Immature natural killer cell (primary cell): ENCODE data around the gene SFT2D2. TPM values are rescaled to one million over a fixed set of nuclear protein-coding genes. Genes with fewer than 3 reads are reported as not detected.

ENCODE experiments used
- DNase-seq, 3 donors: peaks; one replicate each; pipeline ENCODE4 v3.0.0; 2022; ENCODE audit warnings: mixed read lengths in 1 of 3
- H3K27ac Mint-ChIP-seq, 6 donors: one replicate each; pipeline ENCODE4 v1.8.0; 2020; ENCODE audit warnings: mixed read lengths in 6 of 6, mild to moderate bottlenecking in 5 of 6, inconsistent platforms in 4 of 6, moderate library complexity in 3 of 6
- H3K27me3 Mint-ChIP-seq, 3 donors: one replicate each; pipeline ENCODE4 v1.8.0; 2020 to 2021; ENCODE audit warnings: low read depth in 3 of 3, mild to moderate bottlenecking in 3 of 3, mixed read lengths in 3 of 3, moderate library complexity in 3 of 3, inconsistent platforms in 1 of 3
- H3K36me3 Mint-ChIP-seq, 3 donors: one replicate each; pipeline ENCODE4 v1.8.0; 2020; ENCODE audit warnings: mixed read lengths in 3 of 3, inconsistent platforms in 2 of 3, mild to moderate bottlenecking in 2 of 3
- H3K4me1 Mint-ChIP-seq, 2 donors: one replicate each; pipeline ENCODE4 v1.8.0; 2020; ENCODE audit warnings: inconsistent platforms in 2 of 2, mild to moderate bottlenecking in 2 of 2, mixed read lengths in 2 of 2, moderate library complexity in 1 of 2
- H3K4me3 Mint-ChIP-seq, 5 donors: one replicate each; pipeline ENCODE4 v1.8.0; 2020; ENCODE audit warnings: mild to moderate bottlenecking in 5 of 5, mixed read lengths in 5 of 5, inconsistent platforms in 3 of 5, moderate library complexity in 3 of 5
- H3K9me3 Mint-ChIP-seq, 6 donors: one replicate each; pipeline ENCODE4 v1.8.0; 2020; ENCODE audit warnings: mild to moderate bottlenecking in 6 of 6, mixed read lengths in 6 of 6, inconsistent platforms in 4 of 6, moderate library complexity in 3 of 6
- polyA plus RNA-seq, 3 donors: library from polyadenylated mRNA; unstranded; fragments of 300-500 nt; fragmentation: Illumina TruSeq; gene quantifications; one replicate each; pipeline ENCODE4 v1.2.3, GENCODE V29; 2021

SFT2D2 gene
- polyA plus RNA-seq, 3 donors from 2014 or later: 31.1 to 72.6 (median 46.7) TPM

GRCh38 chr1:168230709-168231108, 4.9 kb downstream of the SFT2D2 start:
- Mint-ChIP-seq H3K9me3 (no peaks in the 10 kb centered on the region), H3K4me1 (peaks cover 70 to 85% of the 10 kb centered on the region in 2 donors), H3K36me3 (peaks cover 4 to 21% (median 19%) of the 10 kb centered on the region in 3 donors), H3K27ac (no peak overlapping the region), H3K27me3 (peaks cover 2 to 9% (median 3%) of the 10 kb centered on the region in 3 donors), H3K4me3 (peak overlapping the region in 1 of 5 donors; percentile 27)
- DNase-seq: no peak

- Mint-ChIP-seq H3K4me1 (peaks cover 39 to 72% of the 10 kb centered on the region in 2 donors), H3K27me3 (peaks cover 0 to 2% (median 1%) of the 10 kb centered on the region in 3 donors), H3K27ac (peak overlapping the region in 4 of 6 donors; percentile 5 to 71 (median 28)), H3K36me3 (peaks cover 16 to 55% (median 20%) of the 10 kb centered on the region in 3 donors), H3K4me3 (no peak overlapping the region), H3K9me3 (no peaks in the 10 kb centered on the region)
- peak; percentile 31 to 53 (median 47) for DNase-seq
Observed at GRCh38 chr1:168234846-168235547, 9.2 kb downstream of the SFT2D2 start.

DNA sequence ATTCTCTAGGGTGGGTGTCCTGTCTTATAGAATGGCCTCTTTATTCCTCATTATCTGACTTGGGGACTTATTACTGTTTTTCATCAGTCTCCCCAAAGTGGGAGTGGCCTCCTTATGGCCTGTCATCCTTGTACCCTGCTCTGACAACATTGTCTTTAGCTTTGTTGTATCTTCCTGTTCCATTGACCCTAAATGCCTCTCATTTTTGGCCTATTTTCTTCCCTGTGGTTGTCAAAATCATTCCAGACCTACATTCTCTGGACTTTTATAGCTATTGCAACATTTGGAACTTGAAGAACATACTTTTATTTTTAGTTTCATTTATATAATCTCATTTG, 9.7 kb downstream of the SFT2D2 start:
- Mint-ChIP-seq H3K27me3 (peaks cover 0 to 2% (median 1%) of the 10 kb centered on the region in 3 donors), H3K27ac (peak overlapping the region in 4 of 6 donors; percentile 5 to 64 (median 36)), H3K9me3 (no peaks in the 10 kb centered on the region), H3K4me1 (peaks cover 36 to 70% of the 10 kb centered on the region in 2 donors), H3K36me3 (peaks cover 20 to 61% (median 23%) of the 10 kb centered on the region in 3 donors), H3K4me3 (no peak overlapping the region)
- no peak for DNase-seq

- H3K27me3 Mint-ChIP-seq: peaks cover 0 to 2% (median 1%) of the 10 kb centered on the region in 3 donors
- H3K9me3 Mint-ChIP-seq: no peaks in the 10 kb centered on the region
- H3K27ac Mint-ChIP-seq: peak overlapping the region in 1 of 6 donors; percentile 24
- H3K4me3 Mint-ChIP-seq: no peak overlapping the region
- DNase-seq: no peak
- peaks cover 20 to 61% (median 23%) of the 10 kb centered on the region in 3 donors for H3K36me3 Mint-ChIP-seq
- H3K4me1 Mint-ChIP-seq: peaks cover 32 to 66% of the 10 kb centered on the region in 2 donors
Observed at GRCh38 chr1:168235937-168236336, 10.1 kb downstream of the SFT2D2 start.

DNA sequence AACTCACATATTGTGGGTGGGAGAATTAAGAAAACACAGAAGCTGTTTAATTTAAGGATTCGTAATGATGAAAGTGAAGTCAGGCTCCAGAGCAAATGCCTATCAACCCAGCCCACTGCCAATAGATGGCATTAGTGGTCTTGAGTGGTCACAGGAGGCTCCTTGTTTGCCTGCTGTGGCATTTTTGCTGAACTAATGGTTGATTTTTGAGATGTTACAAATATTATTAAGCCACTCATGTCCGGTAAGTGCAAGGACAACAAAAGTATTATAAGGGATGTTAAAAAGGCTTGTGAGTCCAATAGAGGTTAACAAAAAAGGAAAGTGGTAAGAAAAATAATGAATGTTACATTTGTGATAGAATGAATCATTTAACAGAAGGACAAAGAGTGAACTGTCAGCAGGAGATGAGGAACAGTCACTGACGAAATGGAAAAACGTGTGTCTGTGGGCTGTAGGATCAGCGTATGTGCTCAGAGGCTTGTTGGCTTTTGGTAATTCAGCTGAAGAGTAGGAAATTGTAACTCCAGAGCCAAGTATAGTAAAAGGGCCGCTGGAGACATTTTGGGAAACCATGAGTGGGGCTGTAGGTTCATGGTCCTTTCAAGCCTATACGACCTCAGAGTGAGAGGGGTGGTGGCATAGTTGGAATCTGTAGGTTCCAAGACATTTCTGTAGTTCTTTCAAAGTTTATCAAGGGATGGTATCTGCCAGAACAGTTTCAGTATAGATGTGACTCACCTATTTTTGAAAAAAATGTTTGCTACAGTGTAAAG, 11.2 kb downstream of the SFT2D2 start:
- Mint-ChIP-seq H3K27me3 (peaks cover 0 to 1% (median 0%) of the 10 kb centered on the region in 3 donors), H3K9me3 (no peaks in the 10 kb centered on the region), H3K4me1 (peaks cover 24 to 63% of the 10 kb centered on the region in 2 donors), H3K36me3 (peaks cover 20 to 64% (median 28%) of the 10 kb centered on the region in 3 donors), H3K27ac (peak overlapping the region in 2 of 6 donors; percentile 46 to 58), H3K4me3 (no peak overlapping the region)
- no peak for DNase-seq

DNA sequence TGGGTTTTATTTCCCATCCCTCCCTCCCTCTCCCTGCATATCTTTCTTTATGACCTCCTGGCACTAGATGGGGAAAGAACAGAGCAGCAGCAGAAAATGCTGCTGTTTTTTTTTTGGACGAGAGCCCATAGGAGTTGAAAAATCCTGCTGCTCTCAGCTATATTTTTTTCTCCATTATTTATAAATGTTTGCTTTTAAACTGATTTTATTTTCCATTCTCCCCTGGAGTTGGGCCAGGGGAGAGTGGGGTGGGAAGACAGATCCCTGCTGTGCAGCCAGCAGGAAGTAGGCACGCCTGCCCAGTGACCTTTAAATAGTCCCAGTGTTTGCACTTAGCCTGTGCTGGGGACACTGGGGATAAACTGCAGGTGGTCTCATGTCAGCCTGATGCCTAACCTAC, 17.4 kb downstream of the SFT2D2 start:
- peaks cover 0 to 2% (median 2%) of the 10 kb centered on the region in 3 donors for H3K27me3 Mint-ChIP-seq
- DNase-seq: no peak
- peaks cover 43 to 81% (median 45%) of the 10 kb centered on the region in 3 donors for H3K36me3 Mint-ChIP-seq
- peak overlapping the region in 3 of 6 donors; percentile 14 to 59 (median 18) for H3K27ac Mint-ChIP-seq
- peak overlapping the region in 2 of 5 donors; percentile 54 to 66 for H3K4me3 Mint-ChIP-seq
- peaks cover 37 to 67% of the 10 kb centered on the region in 2 donors for H3K4me1 Mint-ChIP-seq
- no peaks in the 10 kb centered on the region for H3K9me3 Mint-ChIP-seq

DNA sequence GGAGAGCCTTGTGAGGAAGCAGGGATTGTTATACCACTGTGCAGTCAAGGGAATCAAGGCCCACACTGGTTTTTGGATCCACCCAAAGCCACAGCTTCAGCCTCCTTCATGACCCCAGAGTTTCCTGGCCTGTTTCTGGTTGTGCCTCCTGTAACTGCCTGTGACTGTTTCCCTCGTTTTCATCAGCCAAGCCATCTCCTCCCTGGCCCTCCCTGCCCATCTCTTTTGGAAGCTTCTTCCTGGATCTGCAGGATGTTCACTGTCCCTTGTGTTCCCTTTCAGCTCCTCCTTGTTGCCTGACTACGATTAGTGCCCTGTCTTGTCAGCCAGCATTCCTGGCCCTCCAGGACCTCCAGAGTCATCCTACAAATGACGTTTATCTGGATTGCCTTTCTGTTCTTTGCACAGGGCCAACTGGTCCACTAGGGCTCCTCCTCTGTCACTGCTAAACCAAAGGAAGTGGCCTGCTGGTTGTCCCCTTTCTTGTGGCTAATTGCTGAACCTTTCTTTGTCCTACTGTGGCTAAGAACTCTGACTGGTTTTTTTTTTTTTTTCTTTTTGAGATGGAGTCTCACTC, 17.9 kb downstream of the SFT2D2 start:
- H3K27ac Mint-ChIP-seq: peak overlapping the region in 5 of 6 donors; percentile 21 to 80 (median 59)
- peaks cover 42 to 72% of the 10 kb centered on the region in 2 donors for H3K4me1 Mint-ChIP-seq
- no peaks in the 10 kb centered on the region for H3K9me3 Mint-ChIP-seq
- H3K27me3 Mint-ChIP-seq: peaks cover 0 to 2% (median 2%) of the 10 kb centered on the region in 3 donors
- peak; percentile 52 to 60 (median 56) for DNase-seq
- peaks cover 43 to 83% (median 45%) of the 10 kb centered on the region in 3 donors for H3K36me3 Mint-ChIP-seq
- H3K4me3 Mint-ChIP-seq: peak overlapping the region in 4 of 5 donors; percentile 12 to 66 (median 42)

DNA sequence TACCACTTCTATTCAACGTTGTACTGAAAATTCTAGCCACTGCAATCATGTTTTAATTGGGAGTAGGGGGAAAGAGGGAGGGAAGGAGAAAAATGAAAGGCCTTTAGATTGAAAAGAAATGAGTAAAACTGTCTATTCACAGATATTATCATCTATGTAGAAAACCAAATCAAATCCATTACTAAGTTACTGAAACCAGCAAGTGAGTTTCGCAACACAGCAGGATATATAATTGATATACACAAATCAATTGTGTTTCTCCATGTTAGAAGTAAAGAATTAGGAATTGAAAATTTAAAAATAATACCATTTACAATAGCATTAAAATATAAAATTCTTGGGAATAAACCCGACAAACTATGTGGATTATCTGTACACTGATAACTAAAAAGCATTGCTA, 19.2 kb downstream of the SFT2D2 start:
- H3K4me1 Mint-ChIP-seq: peaks cover 49 to 85% of the 10 kb centered on the region in 2 donors
- peaks cover 43 to 80% (median 46%) of the 10 kb centered on the region in 3 donors for H3K36me3 Mint-ChIP-seq
- H3K4me3 Mint-ChIP-seq: peak overlapping the region in 1 of 5 donors; percentile 12
- H3K27me3 Mint-ChIP-seq: peaks cover 0 to 2% (median 2%) of the 10 kb centered on the region in 3 donors
- peak overlapping the region in 1 of 6 donors; percentile 11 for H3K27ac Mint-ChIP-seq
- no peak for DNase-seq
- no peaks in the 10 kb centered on the region for H3K9me3 Mint-ChIP-seq

DNA sequence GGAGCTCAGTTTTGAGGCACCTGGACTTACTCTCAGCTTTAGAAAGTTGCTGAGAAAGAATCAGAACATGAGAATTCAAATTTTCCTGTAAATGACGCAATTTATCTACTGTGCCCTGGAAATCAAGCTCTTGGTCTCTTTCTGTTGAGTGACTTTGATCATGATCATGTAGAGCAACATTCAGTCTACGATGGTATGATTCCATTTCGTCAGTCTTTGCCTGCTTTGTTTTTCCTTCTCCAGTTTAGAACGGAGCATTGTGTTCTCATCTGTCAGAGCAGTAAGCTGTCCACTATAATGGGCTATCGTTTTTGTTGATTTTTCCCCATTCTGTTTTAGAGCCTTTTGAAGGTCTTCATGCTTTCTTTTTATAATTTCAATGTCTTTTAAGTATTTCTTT, 20.7 kb downstream of the SFT2D2 start:
- Mint-ChIP-seq H3K4me3 (no peak overlapping the region), H3K27me3 (peaks cover 0 to 3% (median 2%) of the 10 kb centered on the region in 3 donors), H3K27ac (no peak overlapping the region), H3K4me1 (peaks cover 56 to 98% of the 10 kb centered on the region in 2 donors), H3K9me3 (no peaks in the 10 kb centered on the region), H3K36me3 (peaks cover 38 to 72% (median 47%) of the 10 kb centered on the region in 3 donors)
- DNase-seq: no peak

- peaks cover 0 to 2% (median 2%) of the 10 kb centered on the region in 3 donors for H3K27me3 Mint-ChIP-seq
- peak overlapping the region in 4 of 6 donors; percentile 2 to 30 (median 19) for H3K27ac Mint-ChIP-seq
- H3K4me1 Mint-ChIP-seq: peaks cover 30 to 86% of the 10 kb centered on the region in 2 donors
- DNase-seq: no peak
- H3K9me3 Mint-ChIP-seq: peaks cover 0 to 14% (median 3%) of the 10 kb centered on the region in 6 donors
- peaks cover 35 to 51% (median 39%) of the 10 kb centered on the region in 3 donors for H3K36me3 Mint-ChIP-seq
- H3K4me3 Mint-ChIP-seq: no peak overlapping the region
Observed at GRCh38 chr1:168252204-168252733, 26.5 kb downstream of the SFT2D2 start.

DNA sequence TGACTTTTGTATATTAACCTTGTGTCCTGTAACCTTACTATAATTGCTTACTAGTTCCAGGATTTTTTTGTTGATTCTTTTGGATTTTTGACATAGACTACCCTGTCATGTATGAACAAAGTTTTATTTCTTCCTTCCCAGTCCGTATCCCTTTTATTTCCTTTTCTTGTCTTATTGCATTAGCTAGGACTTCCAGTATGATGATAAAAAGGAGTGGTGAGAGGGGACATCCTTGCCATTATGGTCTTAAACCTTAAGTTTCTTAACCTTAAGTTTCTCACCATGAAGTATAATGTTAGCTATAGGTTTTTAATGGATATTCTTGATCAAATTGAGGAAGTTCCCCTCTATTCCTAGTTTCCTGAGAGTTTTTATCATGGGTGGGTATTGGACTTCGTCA, 30.4 kb downstream of the SFT2D2 start:
- Mint-ChIP-seq H3K36me3 (peaks cover 29 to 37% (median 31%) of the 10 kb centered on the region in 3 donors), H3K9me3 (peaks cover 0 to 17% (median 3%) of the 10 kb centered on the region in 6 donors), H3K4me3 (no peak overlapping the region), H3K27ac (no peak overlapping the region), H3K4me1 (peaks cover 20 to 78% of the 10 kb centered on the region in 2 donors), H3K27me3 (no peaks in the 10 kb centered on the region)
- DNase-seq: no peak

DNA sequence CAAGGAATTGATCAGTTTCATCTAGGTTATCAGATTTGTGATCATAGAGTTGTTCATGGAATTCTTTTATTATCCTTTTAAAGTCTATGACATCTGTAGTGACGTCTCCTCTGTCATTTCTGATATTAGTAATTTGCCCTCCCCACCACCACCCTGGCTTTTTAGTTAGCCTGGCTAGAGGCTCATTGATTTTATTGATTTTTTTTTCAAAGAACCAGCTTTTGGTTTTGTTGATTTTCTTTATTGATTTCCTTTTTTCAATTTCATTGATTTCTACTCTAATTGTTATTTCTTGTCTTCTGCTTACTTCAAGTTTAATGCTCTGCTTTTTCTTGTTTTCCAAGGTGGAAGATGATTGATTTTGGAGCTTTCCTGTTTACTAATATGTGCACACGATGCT, 31.6 kb downstream of the SFT2D2 start:
- Mint-ChIP-seq H3K36me3 (peaks cover 29 to 39% (median 33%) of the 10 kb centered on the region in 3 donors), H3K27me3 (no peaks in the 10 kb centered on the region)

GRCh38 chr1:168259567-168259966, 33.8 kb downstream of the SFT2D2 start:
- Mint-ChIP-seq H3K27me3 (no peaks in the 10 kb centered on the region), H3K4me1 (peaks cover 21 to 66% of the 10 kb centered on the region in 2 donors), H3K27ac (no peak overlapping the region), H3K4me3 (no peak overlapping the region), H3K36me3 (peaks cover 23 to 40% (median 34%) of the 10 kb centered on the region in 3 donors), H3K9me3 (peaks cover 0 to 17% (median 3%) of the 10 kb centered on the region in 6 donors)
- DNase-seq: no peak

More for the DNA sequence above, 31.6 kb downstream of the SFT2D2 start:
- DNase-seq: no peak
- Mint-ChIP-seq H3K9me3 (peaks cover 0 to 17% (median 3%) of the 10 kb centered on the region in 6 donors), H3K4me3 (no peak overlapping the region), H3K27ac (no peak overlapping the region), H3K4me1 (peaks cover 25 to 78% of the 10 kb centered on the region in 2 donors)
